GM21447 (cell line): ENCODE data around the gene MZB1.

Source experiments
- ATAC-seq: cut with Tn5 transposase; IDR thresholded peaks from one replicate; pipeline ENCODE4 v1.9.1; 2021; ENCODE audit not compliant: unreplicated experiment

The MZB1 gene

DNA sequence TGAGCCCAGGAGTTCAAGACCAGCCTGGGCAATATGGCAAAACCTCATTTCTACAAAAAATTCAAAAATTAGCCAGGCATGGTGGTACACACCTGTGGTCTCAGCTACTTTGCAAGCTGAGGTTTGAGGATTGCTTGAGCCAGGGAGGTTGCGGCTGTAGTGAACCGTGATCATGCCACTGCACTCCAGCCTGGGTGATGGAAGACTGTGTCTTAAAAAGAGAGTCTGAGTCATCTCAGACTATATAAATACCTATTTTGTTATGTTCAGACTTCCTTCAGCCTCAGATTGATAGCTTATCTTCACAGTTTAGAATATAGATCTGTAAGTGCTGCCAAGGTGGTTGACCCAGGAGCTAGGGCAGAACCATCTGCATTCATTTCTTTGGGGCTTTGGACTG is 49.7 kb downstream of the MZB1 start:
- no peak for ATAC-seq
